CD4-positive, alpha-beta T cell treated with Interleukin-6 at 100 ng/mL for 8 hours (primary cell): Measurements from ENCODE around the gene ACTL10.
"Not testable (repeated sequence)": the region's sequence is repeated elsewhere in the genome, so short reads cannot be mapped to it uniquely, and the experiment has no call there.

Experiments used
- DNase-seq: peaks from one replicate; pipeline ENCODE4 v3.0.0-alpha.2; 2020; ENCODE audit warnings: mixed read lengths, low spot score

The ACTL10 gene

GRCh38 chr20:33666293-33667244 is at the start of gene ACTL10:
Gene ACTL10 (plus strand): TSS chr20:33666943. CDS start chr20:33667498, 555 bp downstream.
- peak; percentile 82 for DNase-seq

- DNase-seq: no peak
Measured at GRCh38 chr20:33621717-33622400, 44.9 kb upstream of the ACTL10 start.

- no peak for DNase-seq
Measured at GRCh38 chr20:33622705-33623365, 43.9 kb upstream of the ACTL10 start.

GRCh38 chr20:33624399-33624798 is 42.3 kb upstream of the ACTL10 start:
- peak; percentile 40 for DNase-seq

- DNase-seq: no peak
Measured at GRCh38 chr20:33626190-33626589, 40.6 kb upstream of the ACTL10 start.

- no peak for DNase-seq
Measured at GRCh38 chr20:33627577-33628216, 39.0 kb upstream of the ACTL10 start.

GRCh38 chr20:33629533-33629932 is 37.2 kb upstream of the ACTL10 start:
- DNase-seq: no peak

GRCh38 chr20:33629979-33630378 is 36.8 kb upstream of the ACTL10 start:
- DNase-seq: no peak

- DNase-seq: no peak
Measured at GRCh38 chr20:33630507-33630906, 36.2 kb upstream of the ACTL10 start.

- DNase-seq: not testable (repeated sequence)
Measured at GRCh38 chr20:33631910-33632309, 34.8 kb upstream of the ACTL10 start.

- DNase-seq: no peak
Measured at GRCh38 chr20:33635341-33635740, 31.4 kb upstream of the ACTL10 start.

- DNase-seq: no peak
Measured at GRCh38 chr20:33636776-33637175, 30.0 kb upstream of the ACTL10 start.

GRCh38 chr20:33640287-33640686 is 26.5 kb upstream of the ACTL10 start:
- DNase-seq: no peak

GRCh38 chr20:33644313-33645071 is 22.3 kb upstream of the ACTL10 start:
- DNase-seq: no peak

- DNase-seq: no peak
Measured at GRCh38 chr20:33645072-33645358, 21.7 kb upstream of the ACTL10 start.

- no peak for DNase-seq
Measured at GRCh38 chr20:33645396-33645795, 21.3 kb upstream of the ACTL10 start.

GRCh38 chr20:33646191-33646590 is 20.6 kb upstream of the ACTL10 start:
- no peak for DNase-seq

- not testable (repeated sequence) for DNase-seq
Measured at GRCh38 chr20:33646959-33647602, 19.7 kb upstream of the ACTL10 start.

- DNase-seq: no peak
Measured at GRCh38 chr20:33647603-33648395, 18.9 kb upstream of the ACTL10 start.

GRCh38 chr20:33648396-33649004 is 18.2 kb upstream of the ACTL10 start:
- DNase-seq: no peak
